Measurements from ENCODE around the gene MED23. TPM values are rescaled to one million over a fixed set of nuclear protein-coding genes. Genes with fewer than 3 reads are reported as not detected.

Gene MED23
- total RNA-seq, 1 donor from 2014 or later, result 37.7 TPM

GRCh38 chr6:131640100-131640499 lies 12.1 kb upstream of the MED23 start:
- DNase-seq (ENCODE audit: low spot score), result no peak

- no peak for DNase-seq (ENCODE audit: low spot score)
Observed at GRCh38 chr6:131638013-131638412, 10.0 kb upstream of the MED23 start.

- DNase-seq (ENCODE audit: low spot score), result no peak
Observed at GRCh38 chr6:131636880-131637792, 9.1 kb upstream of the MED23 start, which contains the start of gene ENPP3. ENPP3 (plus strand) TSS chr6:131637302; CDS start chr6:131637385, 83 bp downstream.

GRCh38 chr6:131635384-131636340 lies 7.6 kb upstream of the MED23 start:
- no peak for DNase-seq (ENCODE audit: low spot score)

- no peak for DNase-seq (ENCODE audit: low spot score)
Observed at GRCh38 chr6:131631625-131632289, 3.7 kb upstream of the MED23 start.

- DNase-seq (ENCODE audit: low spot score), result peak; percentile 55
Observed at GRCh38 chr6:131629651-131630050, 1.6 kb upstream of the MED23 start.

GRCh38 chr6:131628726-131629125 lies 684 bp upstream of the MED23 start:
- DNase-seq (ENCODE audit: low spot score), result no peak

- DNase-seq (ENCODE audit: low spot score), result no peak
Observed at GRCh38 chr6:131615275-131615674, 12.8 kb downstream of the MED23 start.

GRCh38 chr6:131613296-131613925 lies 14.6 kb downstream of the MED23 start:
- no peak for DNase-seq (ENCODE audit: low spot score)

- no peak for DNase-seq (ENCODE audit: low spot score)
Observed at GRCh38 chr6:131602781-131603312, 25.2 kb downstream of the MED23 start.

- DNase-seq (ENCODE audit: low spot score), result no peak
Observed at GRCh38 chr6:131600716-131601115, 27.3 kb downstream of the MED23 start.

- no peak for DNase-seq (ENCODE audit: low spot score)
Observed at GRCh38 chr6:131597446-131597845, 30.6 kb downstream of the MED23 start.

GRCh38 chr6:131594074-131594473 lies 34.0 kb downstream of the MED23 start:
- DNase-seq (ENCODE audit: low spot score), result no peak

GRCh38 chr6:131592935-131593334 lies 35.1 kb downstream of the MED23 start:
- DNase-seq (ENCODE audit: low spot score), result no peak

GRCh38 chr6:131588643-131589042 lies 39.4 kb downstream of the MED23 start:
- no peak for DNase-seq (ENCODE audit: low spot score)

GRCh38 chr6:131587909-131588308 lies 40.1 kb downstream of the MED23 start:
- DNase-seq (ENCODE audit: low spot score), result no peak

- no peak for DNase-seq (ENCODE audit: low spot score)
Observed at GRCh38 chr6:131586543-131586942, 41.5 kb downstream of the MED23 start.

GRCh38 chr6:131581523-131581922 lies 46.5 kb downstream of the MED23 start:
- no peak for DNase-seq (ENCODE audit: low spot score)

GRCh38 chr6:131575834-131576478 lies 52.1 kb downstream of the MED23 start:
- DNase-seq (ENCODE audit: low spot score), result no peak

GRCh38 chr6:131574686-131575085 lies 53.4 kb downstream of the MED23 start:
- DNase-seq (ENCODE audit: low spot score), result no peak
